ENCODE data around the gene GTF2IRD1. TPM values are rescaled to one million over a fixed set of nuclear protein-coding genes. Genes with fewer than 3 reads are reported as not detected.

The GTF2IRD1 gene
- total RNA-seq, 1 donor from 2014 or later, result 48.7 TPM

DNA sequence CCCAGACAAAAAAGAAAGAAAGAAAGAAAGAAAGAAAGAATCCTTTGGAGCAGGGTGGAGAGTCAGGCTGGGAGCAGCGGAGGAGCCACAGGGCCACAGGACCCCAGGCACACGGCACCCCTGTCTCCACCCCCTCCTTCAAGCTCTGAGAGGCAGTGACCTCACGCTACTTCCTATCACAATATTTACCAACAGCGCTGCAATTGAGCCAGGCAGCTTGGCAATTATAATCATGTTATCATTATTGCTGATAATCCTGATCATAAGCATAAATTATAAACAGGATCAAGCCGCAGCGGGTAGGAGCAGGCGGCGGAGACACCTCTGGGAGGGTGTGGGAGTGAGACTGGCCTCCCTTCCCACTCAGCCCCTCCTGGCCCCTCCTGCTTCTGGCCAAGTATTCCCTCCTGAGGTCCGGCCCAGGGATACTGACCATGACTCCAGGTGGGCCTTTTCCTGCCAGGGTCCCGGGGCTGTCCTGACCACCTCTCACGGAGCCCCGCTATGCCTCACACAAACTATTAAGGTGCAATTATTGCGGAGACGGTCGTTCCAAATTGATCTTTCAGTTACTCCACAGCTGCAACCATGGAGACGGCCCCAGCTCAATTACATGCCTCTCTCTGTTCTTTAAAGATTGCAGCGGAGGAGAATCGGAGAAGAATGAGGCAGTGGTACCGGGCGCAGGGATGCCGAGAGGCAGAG is 10.0 kb upstream of the GTF2IRD1 start:
- no peaks in the 10 kb centered on the region for H3K9me3 Mint-ChIP-seq (ENCODE audit: unreplicated experiment)
- H3K36me3 Mint-ChIP-seq (ENCODE audit: unreplicated experiment), result no peaks in the 10 kb centered on the region
- no peaks in the 10 kb centered on the region for H3K27me3 Mint-ChIP-seq (ENCODE audit: unreplicated experiment)
- TF ChIP-seq, protein P1, sequence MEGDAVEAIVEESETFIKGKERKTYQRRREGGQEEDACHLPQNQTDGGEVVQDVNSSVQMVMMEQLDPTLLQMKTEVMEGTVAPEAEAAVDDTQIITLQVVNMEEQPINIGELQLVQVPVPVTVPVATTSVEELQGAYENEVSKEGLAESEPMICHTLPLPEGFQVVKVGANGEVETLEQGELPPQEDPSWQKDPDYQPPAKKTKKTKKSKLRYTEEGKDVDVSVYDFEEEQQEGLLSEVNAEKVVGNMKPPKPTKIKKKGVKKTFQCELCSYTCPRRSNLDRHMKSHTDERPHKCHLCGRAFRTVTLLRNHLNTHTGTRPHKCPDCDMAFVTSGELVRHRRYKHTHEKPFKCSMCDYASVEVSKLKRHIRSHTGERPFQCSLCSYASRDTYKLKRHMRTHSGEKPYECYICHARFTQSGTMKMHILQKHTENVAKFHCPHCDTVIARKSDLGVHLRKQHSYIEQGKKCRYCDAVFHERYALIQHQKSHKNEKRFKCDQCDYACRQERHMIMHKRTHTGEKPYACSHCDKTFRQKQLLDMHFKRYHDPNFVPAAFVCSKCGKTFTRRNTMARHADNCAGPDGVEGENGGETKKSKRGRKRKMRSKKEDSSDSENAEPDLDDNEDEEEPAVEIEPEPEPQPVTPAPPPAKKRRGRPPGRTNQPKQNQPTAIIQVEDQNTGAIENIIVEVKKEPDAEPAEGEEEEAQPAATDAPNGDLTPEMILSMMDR (IDR thresholded peaks at IDR 0.05), result no peak
- H3K4me1 Mint-ChIP-seq (ENCODE audit: unreplicated experiment), result peaks cover 8% of the 10 kb centered on the region
- H3K27ac Mint-ChIP-seq (ENCODE audit: unreplicated experiment), result no peak overlapping the region
- H3K4me3 Mint-ChIP-seq (ENCODE audit: unreplicated experiment), result no peak overlapping the region
- DNase-seq (ENCODE audit: extremely low spot score, unreplicated experiment), result no peak

DNA sequence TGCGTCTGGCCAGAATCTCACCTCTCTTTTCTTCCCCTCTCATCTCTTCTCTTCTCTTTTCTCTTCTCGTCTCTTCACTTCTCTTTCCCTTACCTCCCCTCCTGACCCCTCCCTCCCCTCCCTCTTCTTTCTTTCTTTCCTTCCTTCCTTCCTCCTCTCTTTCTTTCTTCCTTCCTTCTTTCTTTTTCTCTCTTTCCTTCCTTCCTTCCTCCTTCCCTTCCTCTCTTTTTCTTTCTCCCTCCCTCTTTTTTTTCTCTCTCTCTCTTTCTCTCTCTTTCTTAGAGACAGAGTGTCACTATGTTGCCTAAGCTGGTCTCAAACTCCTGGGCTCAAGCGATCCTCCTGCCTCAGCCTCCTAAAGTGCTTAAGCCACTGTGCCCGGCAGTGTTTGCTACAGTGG is 4.6 kb upstream of the GTF2IRD1 start:
- Mint-ChIP-seq H3K4me1 (ENCODE audit: unreplicated experiment) (peaks cover 5% of the 10 kb centered on the region), H3K36me3 (ENCODE audit: unreplicated experiment) (no peaks in the 10 kb centered on the region), H3K27ac (ENCODE audit: unreplicated experiment) (no peak overlapping the region), H3K9me3 (ENCODE audit: unreplicated experiment) (no peaks in the 10 kb centered on the region), H3K27me3 (ENCODE audit: unreplicated experiment) (no peaks in the 10 kb centered on the region), H3K4me3 (ENCODE audit: unreplicated experiment) (no peak overlapping the region)
- TF ChIP-seq, protein P1 (IDR thresholded peaks at IDR 0.05), result no peak
- no peak for DNase-seq (ENCODE audit: extremely low spot score, unreplicated experiment)

DNA sequence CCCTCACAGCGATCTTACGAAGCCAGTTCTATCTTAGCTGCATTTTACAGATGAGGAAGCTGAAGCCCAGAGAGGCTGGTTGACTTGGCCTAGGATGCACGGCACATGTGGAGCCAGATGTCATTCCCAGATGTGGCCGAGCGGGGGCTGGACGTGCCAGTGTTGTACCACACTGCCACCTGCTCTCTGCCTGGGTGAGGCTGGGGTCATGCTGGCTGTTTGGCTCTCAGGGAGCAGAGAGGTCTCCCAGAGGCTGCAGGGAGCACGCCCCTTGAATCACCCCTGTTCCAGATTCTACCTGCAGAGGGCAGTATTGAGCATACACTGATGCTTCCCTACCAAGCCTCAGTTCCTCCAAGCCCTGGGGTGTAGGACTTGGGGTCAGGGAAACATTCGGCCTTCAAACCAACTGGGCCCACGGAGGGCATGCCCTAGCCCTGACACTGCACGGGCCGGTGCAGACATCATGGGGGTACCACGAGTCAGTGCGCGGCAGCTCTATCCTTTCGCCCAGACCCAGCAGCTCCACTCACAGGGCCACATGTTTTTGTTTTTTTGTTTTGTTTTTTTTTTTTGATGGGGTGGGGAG is 3.8 kb upstream of the GTF2IRD1 start:
- H3K4me1 Mint-ChIP-seq (ENCODE audit: unreplicated experiment), result peaks cover 6% of the 10 kb centered on the region
- no peaks in the 10 kb centered on the region for H3K9me3 Mint-ChIP-seq (ENCODE audit: unreplicated experiment)
- no peak overlapping the region for H3K27ac Mint-ChIP-seq (ENCODE audit: unreplicated experiment)
- no peaks in the 10 kb centered on the region for H3K27me3 Mint-ChIP-seq (ENCODE audit: unreplicated experiment)
- TF ChIP-seq, protein P1 (IDR thresholded peaks at IDR 0.05), result peak; percentile 86
- DNase-seq (ENCODE audit: extremely low spot score, unreplicated experiment), result no peak
- H3K4me3 Mint-ChIP-seq (ENCODE audit: unreplicated experiment), result no peak overlapping the region
- no peaks in the 10 kb centered on the region for H3K36me3 Mint-ChIP-seq (ENCODE audit: unreplicated experiment)

DNA sequence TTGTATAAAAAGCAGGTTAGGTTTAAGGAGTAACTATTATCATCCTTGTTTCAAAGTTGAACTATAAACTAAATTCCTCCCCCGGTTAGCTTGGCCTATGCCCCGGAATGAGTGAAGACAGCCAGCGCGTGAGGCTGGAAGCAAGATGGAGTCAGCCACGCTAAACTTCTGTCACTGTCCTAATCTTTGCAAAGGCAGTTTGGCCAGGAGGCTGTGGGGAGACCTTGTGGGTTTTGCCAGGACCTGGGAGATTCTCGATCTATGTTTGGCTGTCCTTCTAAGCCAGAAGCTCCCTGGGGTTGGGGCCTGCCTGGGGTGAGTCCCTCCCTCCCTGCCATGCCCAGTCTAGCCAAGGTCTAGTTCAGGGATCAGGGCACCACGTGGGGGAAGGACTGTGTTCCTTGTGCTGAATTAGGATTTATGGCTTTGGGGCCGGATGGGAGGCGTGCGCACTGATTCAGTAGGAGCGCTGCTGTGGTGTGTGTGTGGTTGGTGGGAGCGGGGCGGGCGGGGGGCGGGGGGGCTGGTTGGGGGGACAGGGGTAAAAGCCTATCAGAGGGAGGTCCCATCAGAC is 871 bp upstream of the GTF2IRD1 start:
- Mint-ChIP-seq H3K36me3 (ENCODE audit: unreplicated experiment) (no peaks in the 10 kb centered on the region), H3K9me3 (ENCODE audit: unreplicated experiment) (no peaks in the 10 kb centered on the region), H3K4me3 (ENCODE audit: unreplicated experiment) (peak overlapping the region; percentile 59), H3K27ac (ENCODE audit: unreplicated experiment) (peak overlapping the region; percentile 47), H3K4me1 (ENCODE audit: unreplicated experiment) (peaks cover 22% of the 10 kb centered on the region), H3K27me3 (ENCODE audit: unreplicated experiment) (no peaks in the 10 kb centered on the region)
- TF ChIP-seq, protein P1 (IDR thresholded peaks at IDR 0.05), result no peak
- DNase-seq (ENCODE audit: extremely low spot score, unreplicated experiment), result no peak

Data from osteocyte (in vitro differentiated cells).